ENCODE data around the gene LRTM2. TPM values are rescaled to one million over a fixed set of nuclear protein-coding genes. Genes with fewer than 3 reads are reported as not detected.

LRTM2 gene
- total RNA-seq, 2 donors from 2014 or later = 0.14 TPM; not detected in 1

DNA sequence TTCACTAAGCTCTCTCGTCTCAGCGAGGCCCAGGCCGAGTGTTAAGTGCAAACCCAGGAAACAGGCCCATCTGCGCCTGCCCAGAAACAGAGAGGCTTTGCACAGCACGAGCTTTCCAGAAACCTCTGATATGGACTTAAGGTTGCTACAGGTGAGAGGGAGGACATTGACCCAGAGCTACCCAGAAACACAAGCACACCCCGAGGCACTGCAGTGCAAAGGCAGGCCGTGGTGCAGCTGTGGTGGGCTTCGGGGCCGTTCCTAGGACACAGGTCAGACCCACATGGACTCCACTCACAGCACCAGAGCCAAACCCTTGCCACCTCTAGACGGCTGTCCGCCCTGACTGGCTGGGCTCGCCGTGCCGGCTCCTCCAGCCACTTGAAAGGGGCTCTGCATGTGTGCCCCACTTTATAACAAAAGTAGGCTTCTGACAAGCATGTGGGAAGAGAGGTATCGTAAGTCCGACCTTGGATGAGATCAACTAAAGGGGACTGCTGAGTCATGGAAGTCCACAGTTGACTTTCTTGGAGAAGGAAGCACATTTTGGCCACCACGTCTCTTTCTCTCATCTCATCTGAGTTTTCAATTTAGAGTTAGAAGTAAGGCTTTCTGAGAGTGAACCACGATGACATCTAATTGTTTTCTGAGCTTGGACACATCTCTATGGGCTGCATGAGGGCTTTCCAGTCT is 59.9 kb downstream of the LRTM2 start:
- Mint-ChIP-seq H3K27me3 (ENCODE audit: low read depth) (no peaks in the 10 kb centered on the region), H3K27ac (no peak overlapping the region), H3K9me3 (no peaks in the 10 kb centered on the region), H3K36me3 (ENCODE audit: insufficient read depth in 2 of 2) (no peaks in the 10 kb centered on the region), H3K4me1 (ENCODE audit: low read depth) (no peaks in the 10 kb centered on the region), H3K4me3 (no peak overlapping the region)
- DNase-seq (no peak), ATAC-seq (replicated peaks in 1 of 2) (no peak)

DNA sequence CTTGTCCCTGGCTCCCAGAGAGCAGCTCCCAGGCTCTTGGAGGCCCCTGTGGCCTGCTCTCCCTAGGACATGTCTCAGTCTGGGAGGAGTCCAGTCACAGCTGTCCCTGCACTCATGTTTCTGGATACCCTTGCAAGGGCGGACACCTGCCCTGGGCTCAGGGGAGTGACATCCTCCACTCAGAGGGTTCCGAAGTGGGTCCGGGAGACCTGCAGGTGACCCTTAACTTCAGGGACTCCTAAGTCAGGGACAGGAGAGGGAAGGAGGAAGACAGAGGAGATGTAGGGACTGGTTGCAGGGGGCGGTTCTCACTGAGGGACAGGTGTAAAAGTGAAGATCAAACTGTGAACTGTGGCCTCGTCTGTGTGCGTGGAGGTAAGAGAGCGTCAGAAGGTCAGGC is 60.5 kb downstream of the LRTM2 start:
- Mint-ChIP-seq H3K27me3 (ENCODE audit: low read depth) (no peaks in the 10 kb centered on the region), H3K9me3 (no peaks in the 10 kb centered on the region), H3K27ac (no peak overlapping the region)

DNA sequence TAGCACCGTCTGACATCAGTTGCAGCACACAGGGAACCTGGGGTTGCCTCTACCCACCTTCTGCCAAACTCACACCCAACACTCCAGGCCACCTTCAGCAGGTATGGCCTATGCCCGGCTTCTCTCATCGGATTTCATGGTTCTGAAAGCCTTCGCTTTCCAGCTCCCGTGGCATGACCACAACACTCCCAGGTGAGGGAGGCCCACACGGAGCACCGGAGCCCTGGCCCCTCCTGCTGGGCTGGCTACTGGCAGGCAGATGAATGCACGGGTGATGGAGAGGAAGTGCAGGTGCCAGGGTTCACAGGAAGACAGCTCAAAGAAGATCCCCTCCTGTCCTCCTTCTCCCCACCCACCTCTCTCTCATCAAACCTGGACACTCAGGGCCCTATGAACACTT is 60.9 kb downstream of the LRTM2 start:
- no peaks in the 10 kb centered on the region for H3K9me3 Mint-ChIP-seq
- H3K4me3 Mint-ChIP-seq = no peak overlapping the region
- no peaks in the 10 kb centered on the region for H3K27me3 Mint-ChIP-seq (ENCODE audit: low read depth)
- H3K4me1 Mint-ChIP-seq (ENCODE audit: low read depth) = no peaks in the 10 kb centered on the region
- H3K36me3 Mint-ChIP-seq (ENCODE audit: insufficient read depth in 2 of 2) = no peaks in the 10 kb centered on the region
- DNase-seq = no peak
- ATAC-seq (replicated peaks in 1 of 2) = no peak
- no peak overlapping the region for H3K27ac Mint-ChIP-seq

More for the DNA sequence above, 60.5 kb downstream of the LRTM2 start:
- no peak overlapping the region for H3K4me3 Mint-ChIP-seq
- ATAC-seq (replicated peaks in 1 of 2) = no peak
- DNase-seq = no peak
- no peaks in the 10 kb centered on the region for H3K4me1 Mint-ChIP-seq (ENCODE audit: low read depth)
- H3K36me3 Mint-ChIP-seq (ENCODE audit: insufficient read depth in 2 of 2) = no peaks in the 10 kb centered on the region

DNA sequence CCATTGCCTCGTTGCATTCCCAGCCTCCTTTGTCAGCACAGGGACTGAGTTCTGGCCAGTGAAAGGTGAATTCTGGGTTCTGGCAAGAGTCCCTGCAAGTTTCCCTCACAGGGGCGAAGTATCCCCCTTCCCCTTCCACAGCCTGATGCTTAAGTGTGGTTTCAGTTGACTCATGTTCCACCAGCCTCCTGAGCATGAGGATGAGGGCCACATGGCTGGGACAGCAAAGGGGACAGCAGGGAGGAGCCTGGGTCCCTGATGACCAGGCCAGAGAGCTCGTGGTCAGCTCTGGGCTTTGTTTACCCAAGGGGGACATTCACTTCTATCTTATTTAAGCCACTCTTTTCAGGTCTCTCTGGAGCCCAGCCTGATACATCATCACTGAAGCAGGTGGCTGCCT is 61.6 kb downstream of the LRTM2 start:
- H3K4me3 Mint-ChIP-seq = no peak overlapping the region
- DNase-seq (no peak), ATAC-seq (replicated peaks in 1 of 2) (no peak)
- H3K27ac Mint-ChIP-seq = no peak overlapping the region
- H3K4me1 Mint-ChIP-seq (ENCODE audit: low read depth) = no peaks in the 10 kb centered on the region
- no peaks in the 10 kb centered on the region for H3K36me3 Mint-ChIP-seq (ENCODE audit: insufficient read depth in 2 of 2)
- no peaks in the 10 kb centered on the region for H3K9me3 Mint-ChIP-seq
- H3K27me3 Mint-ChIP-seq (ENCODE audit: low read depth) = no peaks in the 10 kb centered on the region

DNA sequence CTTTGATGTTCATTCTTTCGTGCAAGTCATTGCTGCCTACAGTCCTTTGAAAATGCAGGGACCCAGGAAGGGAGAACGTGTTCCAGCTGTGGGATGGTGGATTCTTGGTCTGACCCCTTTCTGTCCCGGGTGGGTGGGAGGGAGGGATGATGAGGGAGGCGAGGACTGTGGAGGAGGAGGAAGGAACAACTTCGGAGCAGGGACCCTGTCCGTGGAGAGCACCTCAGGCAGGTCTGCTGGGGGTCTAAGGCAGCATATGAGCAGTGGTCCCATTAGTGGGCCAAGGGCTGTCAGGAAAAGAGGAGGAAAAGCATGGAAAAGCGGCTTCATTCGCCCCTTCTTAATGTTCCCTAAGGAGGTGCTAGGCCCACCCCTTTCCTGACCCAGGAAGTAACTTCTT is 62.0 kb downstream of the LRTM2 start:
- no peak overlapping the region for H3K27ac Mint-ChIP-seq
- no peaks in the 10 kb centered on the region for H3K36me3 Mint-ChIP-seq (ENCODE audit: insufficient read depth in 2 of 2)
- H3K4me1 Mint-ChIP-seq (ENCODE audit: low read depth) = no peaks in the 10 kb centered on the region
- DNase-seq (no peak), ATAC-seq (replicated peaks in 1 of 2) (no peak)
- H3K4me3 Mint-ChIP-seq = no peak overlapping the region
- no peaks in the 10 kb centered on the region for H3K9me3 Mint-ChIP-seq
- H3K27me3 Mint-ChIP-seq (ENCODE audit: low read depth) = peaks cover 2% of the 10 kb centered on the region

DNA sequence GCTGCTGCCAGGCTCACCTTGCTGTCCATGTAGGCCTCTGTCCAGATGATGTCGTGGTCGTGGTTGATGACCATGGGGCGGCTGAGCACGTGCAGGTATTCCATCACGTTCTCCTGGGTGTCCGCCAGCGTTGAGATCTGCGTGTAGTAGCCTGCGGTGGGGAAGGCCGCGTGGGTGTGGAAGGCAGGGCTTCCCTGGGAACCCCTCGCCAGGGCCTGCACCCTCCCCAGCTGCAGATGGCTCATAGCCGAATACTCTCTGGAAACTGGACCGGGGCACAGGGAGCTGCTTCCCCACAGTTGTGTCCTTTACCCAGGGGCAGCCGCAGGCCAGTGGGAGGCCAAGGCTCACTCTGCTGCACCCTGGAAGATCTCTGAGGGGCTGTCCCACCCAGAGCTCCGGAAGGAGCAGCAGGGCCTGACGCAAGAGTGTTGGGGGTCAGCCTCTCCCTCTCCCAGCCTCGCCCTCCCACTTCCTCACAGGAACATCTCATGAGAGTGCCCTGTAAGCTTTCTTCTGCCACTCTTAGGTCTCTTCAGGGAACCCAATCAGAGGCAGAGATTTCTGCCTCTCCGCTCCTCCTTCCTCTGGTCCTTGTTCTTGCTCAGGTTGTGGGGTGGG is 62.6 kb downstream of the LRTM2 start:
- Mint-ChIP-seq H3K4me1 (ENCODE audit: low read depth) (no peaks in the 10 kb centered on the region), H3K36me3 (ENCODE audit: insufficient read depth in 2 of 2) (no peaks in the 10 kb centered on the region)

DNA sequence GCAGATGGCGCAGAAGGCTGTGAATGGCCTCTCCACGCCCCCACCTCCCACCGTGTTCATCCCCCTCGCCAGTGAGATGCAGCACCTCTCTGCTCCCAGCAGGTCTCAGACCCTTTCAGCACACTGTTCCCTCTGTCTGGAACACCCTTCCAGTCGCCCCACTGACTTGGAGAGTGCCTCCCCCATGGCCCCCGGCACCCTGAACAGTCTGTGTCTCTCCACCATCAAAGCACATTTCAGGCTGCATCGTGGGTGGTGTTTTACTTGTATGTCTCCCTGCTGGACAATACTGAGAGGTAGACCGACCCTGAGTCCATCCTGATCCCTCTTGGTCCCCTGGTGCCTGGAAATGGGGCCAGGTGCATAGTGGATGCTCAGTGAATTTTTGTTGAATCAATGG is 63.1 kb downstream of the LRTM2 start:
- Mint-ChIP-seq H3K27ac (no peak overlapping the region), H3K4me1 (ENCODE audit: low read depth) (no peaks in the 10 kb centered on the region), H3K36me3 (ENCODE audit: insufficient read depth in 2 of 2) (no peaks in the 10 kb centered on the region), H3K27me3 (ENCODE audit: low read depth) (peaks cover 13% of the 10 kb centered on the region), H3K4me3 (no peak overlapping the region), H3K9me3 (peaks cover under 1 to 4% of the 10 kb centered on the region in 2 donors)
- DNase-seq (no peak), ATAC-seq (replicated peaks in 1 of 2) (no peak)

More for the DNA sequence above, 62.6 kb downstream of the LRTM2 start:
- peaks cover 7% of the 10 kb centered on the region for H3K27me3 Mint-ChIP-seq (ENCODE audit: low read depth)
- H3K9me3 Mint-ChIP-seq = peaks cover 0 to 4% of the 10 kb centered on the region in 2 donors
- H3K4me3 Mint-ChIP-seq = no peak overlapping the region
- ATAC-seq (replicated peaks in 1 of 2) = no peak
- H3K27ac Mint-ChIP-seq = no peak overlapping the region
- no peak for DNase-seq

DNA sequence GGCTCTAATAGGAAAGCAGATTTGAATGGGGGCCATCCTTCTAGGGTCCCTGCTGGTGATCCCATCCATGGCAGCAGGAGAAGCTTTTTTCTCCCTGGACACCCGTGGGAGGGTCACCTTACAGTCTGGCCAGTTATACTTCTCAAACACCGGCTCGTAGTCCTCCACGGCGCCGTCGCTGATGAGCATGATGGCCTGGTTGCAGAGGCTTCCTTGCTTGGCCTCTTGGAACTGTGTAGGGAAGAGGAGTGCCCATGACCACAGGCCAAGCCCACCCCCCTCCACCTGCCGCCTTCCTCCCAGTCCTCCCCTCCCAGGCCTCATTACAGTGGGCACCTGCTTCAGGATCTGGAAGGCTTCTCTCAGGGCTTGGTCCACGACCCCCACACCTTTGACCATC is 64.3 kb downstream of the LRTM2 start:
- Mint-ChIP-seq H3K4me1 (ENCODE audit: low read depth) (no peaks in the 10 kb centered on the region), H3K4me3 (no peak overlapping the region), H3K9me3 (peaks cover 2 to 4% of the 10 kb centered on the region in 2 donors), H3K27ac (no peak overlapping the region), H3K36me3 (ENCODE audit: insufficient read depth in 2 of 2) (no peaks in the 10 kb centered on the region), H3K27me3 (ENCODE audit: low read depth) (peaks cover 20% of the 10 kb centered on the region)
- no peak for DNase-seq
- no peak for ATAC-seq (replicated peaks in 1 of 2)

DNA sequence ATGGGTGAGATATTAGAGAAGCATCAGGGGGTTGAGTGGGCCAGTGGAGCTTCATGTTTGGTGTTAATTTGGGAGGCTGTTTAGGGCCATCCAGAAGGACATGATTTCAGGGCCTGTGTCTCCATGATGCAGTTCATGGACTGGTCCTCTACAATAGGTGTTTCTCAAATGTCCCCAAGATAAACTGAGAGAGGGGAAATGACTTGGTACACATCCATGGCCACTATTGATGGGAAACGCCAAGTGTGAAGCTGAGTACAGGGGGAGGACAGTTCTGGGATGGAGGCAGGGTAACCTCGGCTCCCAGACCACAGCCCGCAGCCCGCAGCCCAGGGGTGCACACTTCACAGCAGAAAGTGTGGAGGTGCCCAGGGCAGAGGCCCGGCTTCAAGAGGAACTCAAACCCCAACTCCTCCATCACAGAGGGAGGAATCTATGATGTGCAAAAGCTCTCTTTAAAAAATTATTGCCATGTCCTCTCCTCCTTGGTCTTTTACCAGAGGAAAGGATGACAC is 64.8 kb downstream of the LRTM2 start:
- peaks cover 2 to 4% of the 10 kb centered on the region in 2 donors for H3K9me3 Mint-ChIP-seq
- H3K4me3 Mint-ChIP-seq = no peak overlapping the region
- no peak overlapping the region for H3K27ac Mint-ChIP-seq
- DNase-seq (no peak), ATAC-seq (replicated peaks in 1 of 2) (no peak)
- H3K36me3 Mint-ChIP-seq (ENCODE audit: insufficient read depth in 2 of 2) = peaks cover 0 to 1% of the 10 kb centered on the region in 2 donors
- H3K27me3 Mint-ChIP-seq (ENCODE audit: low read depth) = peaks cover 20% of the 10 kb centered on the region
- no peaks in the 10 kb centered on the region for H3K4me1 Mint-ChIP-seq (ENCODE audit: low read depth)

DNA sequence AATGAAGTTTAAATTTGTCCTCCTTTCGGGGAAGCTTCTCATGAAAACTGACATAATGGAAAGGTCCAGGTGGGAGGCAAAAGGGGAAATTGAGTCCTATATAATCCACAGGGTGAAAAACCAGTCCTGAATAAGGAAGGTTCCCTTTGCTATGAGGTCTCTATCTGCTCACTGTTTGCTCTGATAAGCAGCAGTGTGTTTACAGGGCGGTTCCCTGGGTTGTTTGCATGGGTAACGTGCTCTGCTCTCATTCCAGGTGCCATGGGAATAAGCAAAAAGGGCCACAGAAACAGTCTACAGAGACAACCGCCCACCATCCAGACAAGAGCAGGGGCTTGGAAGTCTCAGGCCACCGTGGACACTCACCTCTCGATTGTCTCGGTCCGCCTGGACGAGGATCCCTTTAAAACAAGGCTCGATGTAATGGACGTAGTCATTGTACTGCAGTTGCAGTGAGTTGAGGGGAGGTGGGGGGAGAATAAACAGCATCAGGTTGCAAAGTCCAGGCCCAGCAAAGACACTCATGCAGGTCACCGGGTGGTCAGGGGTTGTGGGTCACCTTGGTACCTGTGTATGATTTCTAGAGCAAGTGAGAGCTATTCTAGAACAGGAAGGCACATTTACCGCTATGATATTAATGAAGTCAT is 65.4 kb downstream of the LRTM2 start:
- DNase-seq (no peak), ATAC-seq (replicated peaks in 1 of 2) (no peak)
- Mint-ChIP-seq H3K27me3 (ENCODE audit: low read depth) (peaks cover 20% of the 10 kb centered on the region), H3K4me1 (ENCODE audit: low read depth) (no peaks in the 10 kb centered on the region), H3K27ac (no peak overlapping the region), H3K9me3 (peaks cover 2 to 4% of the 10 kb centered on the region in 2 donors), H3K4me3 (no peak overlapping the region), H3K36me3 (ENCODE audit: insufficient read depth in 2 of 2) (peaks cover 0 to 1% of the 10 kb centered on the region in 2 donors)

Other genes with a start within 250 kb of the LRTM2 start
- 10 to 100 TPM; 18.1 to 19.9 TPM for gene FBXL14, start 226.0 kb upstream of the LRTM2 start, total RNA-seq
- under 1 TPM; 0.22 to 0.51 TPM for gene WNT5B, start 191.3 kb upstream of the LRTM2 start, total RNA-seq
- 10 to 100 TPM; 37.0 to 43.5 TPM for gene ADIPOR2, start 129.5 kb upstream of the LRTM2 start, total RNA-seq
- 1 to 10 TPM; 6.0 to 7.2 TPM for gene CACNA2D4, start 98.1 kb downstream of the LRTM2 start, total RNA-seq
- 10 to 100 TPM; 17.6 to 19.9 TPM for gene DCP1B, start 183.9 kb downstream of the LRTM2 start, total RNA-seq
- under 1 TPM; 0.14 to 0.21 TPM for gene CACNA1C, start 232.4 kb downstream of the LRTM2 start, total RNA-seq

All from activated T-cell treated with anti-CD3 and anti-CD28 coated beads, Interleukin-2, amount 50 U/mL, for 72 hours (primary cell).